Measurements from ENCODE around the gene NANOGP8.
"Not testable (repeated sequence)": the region's sequence is repeated elsewhere in the genome, so short reads cannot be mapped to it uniquely, and the experiment has no call there.

The NANOGP8 gene, protein sequence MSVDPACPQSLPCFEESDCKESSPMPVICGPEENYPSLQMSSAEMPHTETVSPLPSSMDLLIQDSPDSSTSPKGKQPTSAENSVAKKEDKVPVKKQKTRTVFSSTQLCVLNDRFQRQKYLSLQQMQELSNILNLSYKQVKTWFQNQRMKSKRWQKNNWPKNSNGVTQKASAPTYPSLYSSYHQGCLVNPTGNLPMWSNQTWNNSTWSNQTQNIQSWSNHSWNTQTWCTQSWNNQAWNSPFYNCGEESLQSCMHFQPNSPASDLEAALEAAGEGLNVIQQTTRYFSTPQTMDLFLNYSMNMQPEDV

DNA sequence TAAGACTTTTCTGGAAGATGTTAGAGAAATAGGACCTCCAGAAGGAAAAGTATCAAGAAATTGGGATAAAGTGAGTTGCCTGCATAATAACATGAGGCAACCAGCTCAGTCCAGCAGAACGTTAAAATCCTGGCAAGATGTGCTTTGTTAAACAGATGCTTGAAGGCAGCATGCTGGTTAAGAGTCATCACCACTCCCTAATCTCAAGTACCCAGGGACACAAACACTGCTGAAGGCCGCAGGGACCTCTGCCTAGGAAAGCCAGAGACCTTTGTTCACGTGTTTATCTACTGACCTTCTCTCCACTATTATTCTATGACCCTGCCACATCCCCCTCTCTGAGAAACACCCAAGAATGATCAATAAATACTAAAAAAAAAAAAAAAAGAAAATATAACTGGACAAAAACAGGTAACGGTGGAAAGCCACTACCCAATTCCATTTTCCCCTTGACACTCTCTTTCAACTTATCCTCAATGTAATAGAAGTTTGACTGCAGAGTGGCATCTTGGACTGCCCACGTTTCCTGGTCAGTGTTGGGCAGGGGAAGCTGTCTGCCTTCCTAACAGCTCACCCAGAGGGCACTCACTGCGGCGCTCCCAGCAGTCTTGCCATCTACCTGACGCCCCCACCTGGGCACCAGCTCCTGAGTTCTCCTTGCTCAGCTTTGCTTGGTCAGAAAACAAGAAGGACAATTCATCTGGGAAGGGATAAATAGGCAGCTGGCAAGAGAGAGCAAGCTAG, at the start of gene NANOGP8:
TSS of gene NANOGP8 (minus strand) at position 120 of the 744 bp plus-strand sequence. CDS start 185 bp downstream, outside the sequence.
- not testable (repeated sequence) for DNase-seq (ENCODE audit: low read depth in 3 of 3)

DNA sequence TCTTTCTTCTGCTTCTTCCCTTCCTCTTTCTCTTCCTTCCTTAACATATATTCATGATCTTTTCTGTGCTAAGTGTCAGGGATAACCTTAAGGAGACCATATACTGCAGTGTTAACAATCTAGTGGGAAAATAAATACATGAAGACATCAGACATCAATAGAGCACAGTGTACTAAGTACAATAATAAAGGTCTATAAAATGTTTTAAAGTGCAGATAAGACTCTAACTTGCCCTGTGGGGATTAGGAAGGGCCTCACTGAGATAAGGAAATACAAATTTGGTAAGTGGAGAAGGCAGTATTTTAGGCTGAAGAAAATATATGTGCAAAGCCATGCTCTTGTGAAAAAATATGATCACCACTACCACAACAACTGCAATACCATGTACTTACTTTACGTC, 49.2 kb upstream of the NANOGP8 start:
- DNase-seq (ENCODE audit: low read depth in 3 of 3) = no peak

- DNase-seq (ENCODE audit: low read depth in 3 of 3) = no peak
These were observed 45.1 kb upstream of the NANOGP8 start for GRCh38 chr15:35130245-35130644.

GRCh38 chr15:35129361-35129760, 44.3 kb upstream of the NANOGP8 start:
- no peak for DNase-seq (ENCODE audit: low read depth in 3 of 3)

DNA sequence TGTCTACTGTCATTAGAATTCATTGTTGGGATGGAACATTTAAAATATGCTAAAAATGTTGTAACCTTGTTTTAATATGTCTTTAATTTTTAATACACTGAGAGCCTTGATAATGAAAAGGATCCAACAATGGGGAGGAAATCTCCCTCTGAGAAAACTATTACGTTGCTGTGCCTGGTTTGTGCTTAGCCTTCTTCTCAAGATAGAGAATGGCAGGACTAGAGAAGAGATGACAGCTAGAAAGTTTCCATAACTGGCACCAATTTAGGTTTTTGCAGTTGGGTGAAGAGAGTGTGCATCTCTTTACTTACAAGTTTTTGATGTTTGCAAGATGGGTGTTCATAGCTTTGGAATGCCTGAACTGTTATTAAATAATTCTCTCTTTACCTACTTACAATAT, 42.6 kb upstream of the NANOGP8 start:
- no peak for DNase-seq (ENCODE audit: low read depth in 3 of 3)

DNA sequence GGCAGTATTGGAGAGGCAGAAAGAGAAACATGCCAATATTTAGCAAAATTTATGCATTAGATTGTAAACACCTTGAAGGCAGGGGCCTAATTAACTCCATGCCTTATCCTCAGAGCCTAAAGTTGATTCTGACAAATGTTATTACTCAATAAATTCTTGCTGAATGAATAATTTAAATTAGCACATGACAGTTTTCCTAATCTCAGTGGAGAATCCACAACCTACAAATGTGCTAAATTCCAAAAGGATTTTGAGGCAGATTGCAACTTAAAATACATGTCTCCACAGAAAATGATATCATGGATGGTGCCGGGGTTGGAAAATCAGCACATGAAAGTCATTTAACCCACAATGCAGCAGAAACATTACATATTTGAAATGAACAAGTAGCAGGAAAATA, 41.1 kb upstream of the NANOGP8 start:
- DNase-seq (ENCODE audit: low read depth in 3 of 3) = no peak

- no peak for DNase-seq (ENCODE audit: low read depth in 3 of 3)
These were observed 38.6 kb upstream of the NANOGP8 start for GRCh38 chr15:35123743-35124142.

GRCh38 chr15:35121611-35122359, 36.7 kb upstream of the NANOGP8 start:
- DNase-seq (ENCODE audit: low read depth in 3 of 3) = no peak

GRCh38 chr15:35120173-35120572, 35.1 kb upstream of the NANOGP8 start:
- no peak for DNase-seq (ENCODE audit: low read depth in 3 of 3)

- DNase-seq (ENCODE audit: low read depth in 3 of 3) = no peak
These were observed 33.9 kb upstream of the NANOGP8 start for GRCh38 chr15:35118960-35119359.

GRCh38 chr15:35117543-35118265, 32.6 kb upstream of the NANOGP8 start:
- no peak for DNase-seq (ENCODE audit: low read depth in 3 of 3)

GRCh38 chr15:35115155-35115725, 30.1 kb upstream of the NANOGP8 start:
- DNase-seq (ENCODE audit: low read depth in 3 of 3) = no peak

DNA sequence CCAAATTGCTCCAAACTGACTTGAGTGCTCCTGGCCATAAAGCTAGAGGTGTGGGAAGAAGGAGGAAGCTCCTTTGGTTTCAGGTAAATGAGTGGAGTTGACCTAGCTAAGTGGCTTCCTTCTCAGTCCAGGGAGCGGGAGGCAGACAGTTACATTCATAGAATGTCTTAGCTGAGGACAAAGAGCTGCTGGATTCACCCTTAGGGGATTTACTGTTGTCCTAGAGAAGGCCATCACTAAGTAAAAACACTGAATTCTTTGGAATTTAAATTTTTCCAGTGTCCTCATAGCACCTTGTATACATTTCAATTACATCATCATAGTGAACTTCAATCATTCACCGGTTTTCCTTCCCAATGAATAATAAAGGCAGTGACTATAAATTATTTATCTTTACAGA, 27.3 kb upstream of the NANOGP8 start:
- DNase-seq (ENCODE audit: low read depth in 3 of 3) = no peak

DNA sequence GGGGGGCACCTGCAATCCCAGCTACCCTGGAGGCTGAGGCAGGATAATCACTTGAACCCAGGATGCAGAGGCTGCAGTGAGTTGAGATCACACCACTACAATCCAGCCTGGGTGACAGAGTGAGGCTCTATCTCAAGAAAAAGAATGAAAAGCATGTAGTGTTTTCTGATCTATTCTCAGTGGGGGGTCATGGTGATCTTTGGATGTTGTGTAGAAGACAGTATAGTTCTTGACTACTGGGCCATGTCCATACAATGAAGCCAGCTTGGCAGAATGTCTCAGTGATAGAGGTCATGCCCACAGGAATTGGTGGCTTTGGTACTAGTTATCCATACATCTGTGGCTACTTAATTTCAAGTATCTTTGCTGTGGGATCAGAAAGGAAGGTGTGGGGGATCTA, 26.8 kb upstream of the NANOGP8 start:
- DNase-seq (ENCODE audit: low read depth in 3 of 3) = no peak

DNA sequence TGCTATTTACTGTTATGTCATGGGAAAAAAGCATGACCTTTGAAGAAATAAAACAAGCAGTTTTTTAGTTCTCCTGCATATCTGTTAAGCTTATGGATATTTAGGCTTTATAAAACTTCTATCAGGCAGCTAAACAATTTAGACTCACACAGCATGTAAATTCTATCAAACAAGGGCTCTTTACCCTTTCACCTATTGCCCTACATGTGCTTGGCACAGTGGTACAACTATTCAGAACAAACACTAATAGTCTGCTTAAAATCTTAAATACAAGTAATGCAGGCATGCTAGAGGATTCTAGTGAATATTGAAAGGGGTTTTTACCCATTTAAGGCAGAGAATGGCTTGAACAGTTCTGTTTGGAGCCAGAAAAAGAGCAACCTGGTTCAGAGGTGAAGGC, 23.4 kb upstream of the NANOGP8 start:
- DNase-seq (ENCODE audit: low read depth in 3 of 3) = no peak

DNA sequence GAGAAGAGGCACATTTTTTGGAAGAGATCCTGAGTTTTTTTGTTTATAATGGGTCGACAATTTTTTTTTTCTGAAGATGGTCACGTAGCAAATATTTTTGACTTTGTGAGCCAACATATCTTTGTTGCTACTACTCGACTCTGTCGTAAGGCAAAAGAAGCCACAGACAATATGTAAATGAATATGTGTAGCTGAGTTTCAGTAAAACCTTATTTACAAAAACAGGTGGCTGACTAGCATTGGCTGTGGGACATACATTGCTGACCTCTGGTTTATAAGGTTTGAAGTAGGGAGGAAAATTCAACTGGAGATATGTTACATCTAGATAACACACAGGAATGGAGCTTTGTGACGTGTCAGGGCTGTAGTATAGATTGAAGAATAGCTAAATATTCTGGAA, 22.5 kb upstream of the NANOGP8 start:
- DNase-seq (ENCODE audit: low read depth in 3 of 3) = no peak

DNA sequence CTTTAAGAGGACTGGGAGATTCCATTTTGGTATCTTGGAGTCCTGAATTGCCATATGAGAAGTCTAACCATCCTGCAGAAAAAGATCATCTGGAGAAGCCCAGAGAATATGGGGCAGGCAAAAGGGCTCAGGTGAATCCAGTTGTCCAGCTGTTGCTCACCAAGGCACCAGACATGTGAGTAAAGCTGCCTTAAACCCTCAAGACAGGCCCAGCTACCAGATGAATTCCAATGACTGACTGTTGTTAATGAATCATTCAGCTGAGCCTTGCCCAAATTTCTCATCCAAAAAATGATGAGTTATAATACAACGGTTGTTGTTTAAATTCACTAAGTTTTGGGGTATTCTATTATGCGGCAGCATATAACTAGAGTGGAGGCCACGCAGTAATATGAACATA, 22.0 kb upstream of the NANOGP8 start:
- no peak for DNase-seq (ENCODE audit: low read depth in 3 of 3)

- no peak for DNase-seq (ENCODE audit: low read depth in 3 of 3)
These were observed 19.5 kb upstream of the NANOGP8 start for GRCh38 chr15:35104526-35105147.

- no peak for DNase-seq (ENCODE audit: low read depth in 3 of 3)
These were observed 17.1 kb upstream of the NANOGP8 start for GRCh38 chr15:35102186-35102585.

DNA sequence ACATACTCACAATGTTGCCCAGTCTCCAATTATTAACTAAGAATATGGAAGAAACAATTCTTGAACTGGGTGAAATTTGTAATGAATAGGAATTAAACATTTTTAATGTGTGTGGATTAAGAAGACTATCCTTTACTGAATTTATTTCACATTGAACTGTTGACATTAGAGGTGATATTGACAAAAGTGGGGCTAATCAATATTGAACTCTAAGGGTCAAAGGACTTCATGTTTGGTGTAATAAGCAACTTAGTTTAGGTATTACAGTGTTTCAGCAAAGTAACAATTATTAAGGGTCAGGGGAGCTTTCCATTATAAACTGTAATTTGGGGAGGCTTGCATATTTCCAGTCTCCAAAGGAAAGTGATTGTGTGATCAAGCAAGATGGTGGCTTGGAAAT, 16.2 kb upstream of the NANOGP8 start:
- no peak for DNase-seq (ENCODE audit: low read depth in 3 of 3)

GRCh38 chr15:35098737-35099136, 13.6 kb upstream of the NANOGP8 start:
- DNase-seq (ENCODE audit: low read depth in 3 of 3) = no peak
